HepG2 (cell line): ENCODE results near the gene CLIC4. TPM values are rescaled to one million over a fixed set of nuclear protein-coding genes. Genes with fewer than 3 reads are reported as not detected.

Experiments
- BHLHE40 ChIP-seq: IDR thresholded peaks from 2 replicates; pipeline ENCODE4 v1.6.1; 2011; ENCODE audit warnings: low read length, improper control_type of control experiment
- BRD4 ChIP-seq: sonication (generic); formaldehyde crosslinking; IDR thresholded peaks from 2 replicates; pipeline ENCODE4 v1.4.0; 2020; ENCODE audit warnings: missing genetic modification reagents
- EP300 ChIP-seq, 3 experiments: sonication (generic) in 1 of 3; formaldehyde crosslinking in 1 of 3; IDR thresholded peaks; 2 replicates each; pipeline versions ENCODE4 v1.5.1 to v1.6.1; 2011 to 2020; ENCODE audit warnings: low read depth in 2 of 3, low read length in 2 of 3, borderline replicate concordance in 1 of 3, improper control_type of control experiment in 1 of 3, mild to moderate bottlenecking in 1 of 3, missing genetic modification reagents in 1 of 3, moderate library complexity in 1 of 3
- HNRNPLL ChIP-seq: fragments of 200-400 bp; formaldehyde crosslinking; IDR thresholded peaks from 2 replicates; pipeline ENCODE4 v1.6.1; 2017; ENCODE audit warnings: mild to moderate bottlenecking, low read depth, low read length; ENCODE audit not compliant: poor library complexity, severe bottlenecking
- KDM2A ChIP-seq: sonication (generic); formaldehyde crosslinking; IDR thresholded peaks from 2 replicates; pipeline ENCODE4 v1.4.0; 2020; ENCODE audit warnings: low read depth, missing genetic modification reagents, borderline replicate concordance
- PPARG ChIP-seq: conservative IDR thresholded peaks from 2 replicates; pipeline ENCODE4 v1.6.1; 2016; ENCODE audit warnings: missing biosample characterization, missing genetic modification reagents
- ZBTB42 ChIP-seq: sonication (generic); formaldehyde crosslinking; IDR thresholded peaks from 2 replicates; pipeline ENCODE4 v1.5.0; 2020; ENCODE audit warnings: mild to moderate bottlenecking, missing genetic modification reagents
- ZFP90 ChIP-seq: sonication (generic); formaldehyde crosslinking; IDR thresholded peaks from 2 replicates; pipeline ENCODE4 v1.8.0; 2022; ENCODE audit warnings: missing genetic modification reagents, mild to moderate bottlenecking, inconsistent platforms, borderline replicate concordance
- ZNF557 ChIP-seq: sonication (generic); formaldehyde crosslinking; IDR thresholded peaks from 2 replicates; pipeline ENCODE4 v1.4.0; 2020; ENCODE audit warnings: missing genetic modification reagents
- polyA plus RNA-seq, 8 experiments: library from polyadenylated mRNA; depleted of rRNA in 3 of 8; stranded (reverse) in 7 of 8; unstranded in 1 of 8; fragments of >200 nt; fragmentation: Illumina TruSeq in 4 of 8; extraction: Trizol in 4 of 8; gene quantifications; 2 replicates each; pipeline versions ENCODE4 v1.2.1 to v1.2.3, GENCODE V29; 2011 to 2016; ENCODE audit warnings: low read depth in 4 of 8, missing spikeins in 1 of 8, mixed read lengths in 1 of 8; ENCODE audit not compliant: insufficient read depth in 1 of 8
- total RNA-seq, 5 experiments: library from RNA; depleted of rRNA; stranded (reverse); fragments of >200 nt; fragmentation: Illumina TruSeq; extraction: Trizol; gene quantifications; 2 replicates each; pipeline ENCODE4 v1.2.3, GENCODE V29; 2016; ENCODE audit warnings: low read depth in 1 of 5
- TF ChIP-seq, protein P1 (sequence below): sonication (generic); formaldehyde crosslinking; IDR thresholded peaks from 2 replicates; pipeline ENCODE4 v1.9.0; 2021; ENCODE audit warnings: missing genetic modification reagents, borderline replicate concordance
- TF ChIP-seq, protein P2 (sequence below): sonication (generic); formaldehyde crosslinking; IDR thresholded peaks from 2 replicates; pipeline ENCODE4 v1.5.1; 2020; ENCODE audit warnings: missing genetic modification reagents, mild to moderate bottlenecking, borderline replicate concordance
- TF ChIP-seq, protein P3 (sequence below): sonication (generic); formaldehyde crosslinking; IDR thresholded peaks from 2 replicates; pipeline ENCODE4 v1.5.0; 2020; ENCODE audit warnings: mild to moderate bottlenecking, missing genetic modification reagents, borderline replicate concordance
- TF ChIP-seq, protein P4 (sequence below): sonication (generic); formaldehyde crosslinking; IDR thresholded peaks from 2 replicates; pipeline ENCODE4 v1.5.0; 2020; ENCODE audit warnings: mild to moderate bottlenecking, missing genetic modification reagents, borderline replicate concordance

CLIC4 gene
- total and polyA plus RNA-seq, 2 of the 13 experiments (the other 11 are each of a cell fraction or from before 2014, with no cell fraction given): 23.3 to 77.4 TPM

DNA sequence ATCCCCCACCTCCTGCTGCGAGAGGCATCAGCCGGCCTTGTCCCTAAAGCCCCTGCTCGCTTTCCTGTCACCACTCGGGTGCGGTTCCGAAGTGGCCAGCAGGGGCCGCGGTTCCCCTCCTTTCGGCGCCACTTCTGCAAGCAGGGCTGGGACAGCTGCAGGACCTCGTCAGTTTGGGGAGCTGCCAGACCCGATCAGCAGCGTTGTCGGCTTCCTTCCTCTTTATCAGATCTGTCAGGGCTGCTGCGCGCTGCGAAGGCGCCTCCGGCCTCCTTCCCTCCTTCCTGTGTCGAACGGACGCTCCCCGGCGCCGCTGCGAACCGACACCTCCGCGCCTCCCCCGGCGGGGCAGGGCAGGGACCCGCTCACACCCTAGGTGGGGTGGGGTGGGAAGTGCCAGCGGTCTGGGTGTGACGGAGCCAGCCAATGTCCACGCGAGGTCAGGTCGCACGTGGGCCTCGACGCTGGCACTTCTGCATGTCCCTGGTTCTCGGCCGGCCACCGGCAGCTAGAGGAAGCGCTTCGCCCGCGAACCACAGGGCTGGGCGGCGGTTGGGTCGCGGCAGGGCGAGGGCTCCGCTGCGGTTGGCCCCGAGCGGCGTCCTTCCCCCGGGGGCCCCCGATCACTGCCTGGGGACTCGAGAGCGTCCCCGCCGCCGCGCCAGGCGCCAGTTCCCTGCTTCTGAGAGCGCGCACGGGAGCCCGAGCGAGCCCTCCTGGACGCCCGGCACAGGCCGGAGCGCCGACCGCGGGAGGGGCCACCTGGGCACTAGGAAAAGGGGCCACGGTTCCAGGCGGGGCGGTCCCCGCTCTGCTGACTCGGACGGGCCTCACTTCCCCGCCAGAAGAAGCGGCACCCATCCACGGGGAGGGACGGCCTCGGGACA is 103.0 kb downstream of the CLIC4 start (continued):
- TF ChIP-seq, protein P1, sequence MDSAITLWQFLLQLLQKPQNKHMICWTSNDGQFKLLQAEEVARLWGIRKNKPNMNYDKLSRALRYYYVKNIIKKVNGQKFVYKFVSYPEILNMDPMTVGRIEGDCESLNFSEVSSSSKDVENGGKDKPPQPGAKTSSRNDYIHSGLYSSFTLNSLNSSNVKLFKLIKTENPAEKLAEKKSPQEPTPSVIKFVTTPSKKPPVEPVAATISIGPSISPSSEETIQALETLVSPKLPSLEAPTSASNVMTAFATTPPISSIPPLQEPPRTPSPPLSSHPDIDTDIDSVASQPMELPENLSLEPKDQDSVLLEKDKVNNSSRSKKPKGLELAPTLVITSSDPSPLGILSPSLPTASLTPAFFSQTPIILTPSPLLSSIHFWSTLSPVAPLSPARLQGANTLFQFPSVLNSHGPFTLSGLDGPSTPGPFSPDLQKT (CRISPR knock-in tag): no peak
- 0 out of 2 replicates have a peak, but pooled peaks have one; percentile 21 for TF ChIP-seq ZNF557 (CRISPR knock-in tag)
- TF ChIP-seq ZBTB42 (CRISPR knock-in tag): no peak
- peak; percentile 40; the same call in 1 of the 2 replicates for TF ChIP-seq BRD4 (CRISPR knock-in tag)
- peak; percentile 48 for TF ChIP-seq HNRNPLL
- 0 out of 2 replicates have a peak, but pooled peaks have one; percentile 31 for TF ChIP-seq ZFP90 (CRISPR knock-in tag)
- TF ChIP-seq, protein P2, sequence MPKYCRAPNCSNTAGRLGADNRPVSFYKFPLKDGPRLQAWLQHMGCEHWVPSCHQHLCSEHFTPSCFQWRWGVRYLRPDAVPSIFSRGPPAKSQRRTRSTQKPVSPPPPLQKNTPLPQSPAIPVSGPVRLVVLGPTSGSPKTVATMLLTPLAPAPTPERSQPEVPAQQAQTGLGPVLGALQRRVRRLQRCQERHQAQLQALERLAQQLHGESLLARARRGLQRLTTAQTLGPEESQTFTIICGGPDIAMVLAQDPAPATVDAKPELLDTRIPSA (CRISPR knock-in tag): peak; percentile 29
- TF ChIP-seq, protein P3, sequence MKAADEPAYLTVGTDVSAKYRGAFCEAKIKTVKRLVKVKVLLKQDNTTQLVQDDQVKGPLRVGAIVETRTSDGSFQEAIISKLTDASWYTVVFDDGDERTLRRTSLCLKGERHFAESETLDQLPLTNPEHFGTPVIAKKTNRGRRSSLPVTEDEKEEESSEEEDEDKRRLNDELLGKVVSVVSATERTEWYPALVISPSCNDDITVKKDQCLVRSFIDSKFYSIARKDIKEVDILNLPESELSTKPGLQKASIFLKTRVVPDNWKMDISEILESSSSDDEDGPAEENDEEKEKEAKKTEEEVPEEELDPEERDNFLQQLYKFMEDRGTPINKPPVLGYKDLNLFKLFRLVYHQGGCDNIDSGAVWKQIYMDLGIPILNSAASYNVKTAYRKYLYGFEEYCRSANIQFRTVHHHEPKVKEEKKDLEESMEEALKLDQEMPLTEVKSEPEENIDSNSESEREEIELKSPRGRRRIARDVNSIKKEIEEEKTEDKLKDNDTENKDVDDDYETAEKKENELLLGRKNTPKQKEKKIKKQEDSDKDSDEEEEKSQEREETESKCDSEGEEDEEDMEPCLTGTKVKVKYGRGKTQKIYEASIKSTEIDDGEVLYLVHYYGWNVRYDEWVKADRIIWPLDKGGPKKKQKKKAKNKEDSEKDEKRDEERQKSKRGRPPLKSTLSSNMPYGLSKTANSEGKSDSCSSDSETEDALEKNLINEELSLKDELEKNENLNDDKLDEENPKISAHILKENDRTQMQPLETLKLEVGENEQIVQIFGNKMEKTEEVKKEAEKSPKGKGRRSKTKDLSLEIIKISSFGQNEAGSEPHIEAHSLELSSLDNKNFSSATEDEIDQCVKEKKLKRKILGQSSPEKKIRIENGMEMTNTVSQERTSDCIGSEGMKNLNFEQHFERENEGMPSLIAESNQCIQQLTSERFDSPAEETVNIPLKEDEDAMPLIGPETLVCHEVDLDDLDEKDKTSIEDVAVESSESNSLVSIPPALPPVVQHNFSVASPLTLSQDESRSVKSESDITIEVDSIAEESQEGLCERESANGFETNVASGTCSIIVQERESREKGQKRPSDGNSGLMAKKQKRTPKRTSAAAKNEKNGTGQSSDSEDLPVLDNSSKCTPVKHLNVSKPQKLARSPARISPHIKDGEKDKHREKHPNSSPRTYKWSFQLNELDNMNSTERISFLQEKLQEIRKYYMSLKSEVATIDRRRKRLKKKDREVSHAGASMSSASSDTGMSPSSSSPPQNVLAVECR (CRISPR knock-in tag): peak; percentile 62; the same call in 1 of the 2 replicates
- TF ChIP-seq EP300 (IDR thresholded peaks at IDR 0.05; ENCODE audit: low read depth in 2 of 2, low read length in 2 of 2): no peak
- TF ChIP-seq EP300 (CRISPR knock-in tag; IDR thresholded peaks at IDR 0.05; ENCODE audit: borderline replicate concordance): peak; percentile 31; the same call in 1 of the 2 replicates
- 0 out of 2 replicates have a peak, but pooled peaks have one; percentile 29 for TF ChIP-seq BHLHE40
- TF ChIP-seq, protein P4, sequence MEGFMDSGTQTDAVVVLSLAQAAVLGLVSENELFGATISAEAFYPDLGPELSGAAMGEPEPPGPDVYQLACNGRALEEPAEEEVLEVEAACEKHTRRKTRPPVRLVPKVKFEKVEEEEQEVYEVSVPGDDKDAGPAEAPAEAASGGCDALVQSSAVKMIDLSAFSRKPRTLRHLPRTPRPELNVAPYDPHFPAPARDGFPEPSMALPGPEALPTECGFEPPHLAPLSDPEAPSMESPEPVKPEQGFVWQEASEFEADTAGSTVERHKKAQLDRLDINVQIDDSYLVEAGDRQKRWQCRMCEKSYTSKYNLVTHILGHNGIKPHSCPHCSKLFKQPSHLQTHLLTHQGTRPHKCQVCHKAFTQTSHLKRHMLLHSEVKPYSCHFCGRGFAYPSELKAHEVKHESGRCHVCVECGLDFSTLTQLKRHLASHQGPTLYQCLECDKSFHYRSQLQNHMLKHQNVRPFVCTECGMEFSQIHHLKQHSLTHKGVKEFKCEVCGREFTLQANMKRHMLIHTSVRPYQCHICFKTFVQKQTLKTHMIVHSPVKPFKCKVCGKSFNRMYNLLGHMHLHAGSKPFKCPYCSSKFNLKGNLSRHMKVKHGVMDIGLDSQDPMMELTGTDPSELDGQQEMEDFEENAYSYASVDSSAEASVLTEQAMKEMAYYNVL (CRISPR knock-in tag): peak; percentile 22; the same call in 1 of the 2 replicates
- peak; percentile 98 for TF ChIP-seq KDM2A (CRISPR knock-in tag)
- TF ChIP-seq PPARG (CRISPR knock-in tag): 0 out of 2 replicates have a peak, but pooled peaks have one; percentile 18
